Islet of Langerhans (tissue), 1 donor: Measurements from ENCODE around the gene FREM2.

Source experiments
- FAIRE-seq: peaks from one replicate; lab custom pipeline; 2011; peaks lifted over from hg19 to GRCh38; lab: Jason Lieb, UNC

The FREM2 gene

DNA sequence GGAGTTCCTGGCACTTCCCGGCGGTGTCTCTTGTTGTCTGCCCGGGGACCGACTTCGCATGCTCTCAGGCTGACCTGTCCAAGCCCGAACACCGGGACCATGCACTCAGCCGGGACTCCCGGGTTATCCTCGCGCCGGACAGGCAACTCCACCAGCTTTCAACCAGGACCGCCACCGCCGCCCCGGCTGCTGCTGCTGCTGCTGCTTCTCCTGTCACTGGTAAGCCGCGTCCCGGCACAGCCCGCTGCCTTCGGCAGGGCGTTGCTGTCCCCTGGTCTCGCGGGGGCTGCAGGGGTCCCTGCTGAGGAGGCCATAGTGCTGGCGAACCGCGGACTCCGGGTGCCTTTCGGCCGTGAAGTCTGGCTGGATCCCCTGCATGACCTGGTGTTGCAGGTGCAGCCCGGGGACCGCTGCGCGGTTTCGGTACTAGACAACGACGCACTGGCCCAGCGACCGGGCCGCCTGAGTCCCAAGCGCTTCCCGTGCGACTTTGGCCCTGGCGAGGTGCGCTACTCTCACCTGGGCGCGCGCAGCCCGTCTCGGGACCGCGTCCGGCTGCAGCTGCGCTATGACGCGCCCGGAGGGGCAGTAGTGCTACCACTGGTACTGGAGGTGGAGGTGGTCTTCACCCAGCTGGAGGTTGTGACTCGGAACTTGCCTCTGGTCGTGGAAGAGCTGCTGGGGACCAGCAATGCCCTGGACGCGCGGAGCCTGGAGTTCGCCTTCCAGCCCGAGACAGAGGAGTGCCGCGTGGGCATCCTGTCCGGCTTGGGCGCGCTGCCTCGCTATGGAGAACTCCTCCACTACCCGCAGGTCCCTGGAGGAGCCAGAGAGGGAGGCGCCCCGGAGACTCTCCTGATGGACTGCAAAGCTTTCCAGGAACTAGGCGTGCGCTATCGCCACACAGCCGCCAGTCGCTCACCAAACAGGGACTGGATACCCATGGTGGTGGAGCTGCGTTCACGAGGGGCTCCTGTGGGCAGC, 661 bp downstream of the FREM2 start:
- no peak for FAIRE-seq

DNA sequence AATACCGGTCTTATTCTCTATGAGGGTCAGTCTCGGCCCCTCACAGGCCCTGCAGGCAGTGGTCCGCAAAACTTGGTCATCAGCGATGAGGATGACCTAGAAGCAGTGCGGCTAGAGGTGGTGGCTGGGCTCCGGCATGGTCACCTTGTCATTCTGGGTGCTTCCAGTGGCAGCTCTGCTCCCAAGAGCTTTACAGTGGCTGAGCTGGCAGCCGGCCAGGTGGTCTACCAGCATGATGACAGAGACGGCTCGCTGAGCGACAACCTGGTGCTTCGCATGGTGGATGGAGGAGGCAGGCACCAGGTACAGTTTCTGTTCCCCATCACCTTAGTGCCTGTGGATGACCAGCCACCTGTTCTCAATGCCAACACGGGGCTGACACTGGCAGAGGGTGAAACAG, 1.8 kb downstream of the FREM2 start:
- FAIRE-seq: no peak

DNA sequence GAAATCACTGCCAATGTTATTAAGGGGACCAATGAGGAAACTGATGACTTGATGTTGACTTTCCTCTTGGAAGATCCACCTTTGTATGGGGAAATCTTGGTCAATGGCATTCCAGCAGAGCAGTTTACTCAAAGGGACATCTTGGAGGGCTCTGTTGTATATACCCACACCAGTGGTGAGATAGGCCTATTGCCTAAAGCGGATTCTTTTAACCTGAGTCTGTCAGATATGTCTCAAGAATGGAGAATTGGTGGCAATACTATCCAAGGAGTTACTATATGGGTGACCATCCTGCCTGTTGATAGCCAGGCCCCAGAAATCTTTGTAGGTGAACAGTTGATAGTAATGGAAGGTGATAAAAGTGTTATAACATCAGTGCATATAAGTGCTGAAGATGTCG, 3.4 kb downstream of the FREM2 start:
- FAIRE-seq: no peak

DNA sequence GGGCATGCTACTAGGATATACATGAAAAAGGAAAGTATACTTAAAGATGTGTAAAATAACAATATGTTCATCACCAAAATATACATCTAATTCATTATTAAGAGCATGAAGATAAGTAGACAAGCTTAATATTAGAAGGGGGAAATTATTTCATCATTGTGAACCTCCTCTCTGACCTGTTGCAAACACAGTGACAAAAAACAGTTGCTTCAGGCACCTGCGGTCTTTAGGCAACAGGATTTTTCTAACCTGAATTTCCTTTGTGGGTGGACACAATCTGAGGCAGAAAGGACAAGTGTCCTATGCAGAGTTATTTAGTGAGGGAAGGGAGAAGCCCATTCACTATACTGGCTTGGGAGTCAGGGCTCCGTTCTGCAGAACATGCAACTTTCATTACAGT, 6.3 kb downstream of the FREM2 start:
- FAIRE-seq: no peak

DNA sequence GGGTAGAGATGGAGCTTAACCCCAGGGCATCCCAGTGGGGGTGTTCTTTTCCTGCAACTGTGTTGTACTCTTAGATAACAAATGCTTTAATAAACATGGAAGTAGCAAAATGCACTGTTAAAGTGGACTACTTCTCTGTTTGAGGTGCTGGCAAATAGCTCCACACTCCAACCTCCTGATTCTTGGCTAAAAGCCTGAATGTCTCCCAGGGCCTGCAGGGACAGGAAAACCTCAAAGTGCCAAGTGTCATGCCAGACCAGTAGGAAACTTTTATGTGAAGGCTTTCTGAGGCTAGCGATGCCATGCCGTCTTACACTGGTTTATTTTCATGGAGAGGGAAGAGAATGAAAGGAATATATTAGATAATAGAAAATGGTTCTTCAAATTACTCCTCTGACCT, 6.8 kb downstream of the FREM2 start:
- no peak for FAIRE-seq

DNA sequence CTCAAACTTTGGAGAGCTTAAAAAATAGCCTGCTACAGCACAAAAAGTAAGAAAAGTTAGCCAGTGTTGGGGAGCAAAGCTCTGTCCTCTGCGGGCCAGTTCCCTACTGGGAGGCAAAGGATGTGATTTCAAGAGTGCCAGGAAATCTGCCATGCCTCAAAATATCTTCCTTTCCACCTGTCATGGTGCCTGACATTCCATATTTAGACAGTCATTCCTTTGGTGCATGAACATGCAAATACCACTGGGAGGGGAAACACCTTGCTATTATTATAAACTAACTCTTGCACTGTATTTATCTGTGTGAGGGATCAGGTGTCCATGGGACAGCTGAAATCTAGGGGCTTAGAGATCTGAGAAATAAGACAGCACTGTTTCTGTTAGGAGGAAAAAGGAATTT, 10.3 kb downstream of the FREM2 start:
- FAIRE-seq: no peak

DNA sequence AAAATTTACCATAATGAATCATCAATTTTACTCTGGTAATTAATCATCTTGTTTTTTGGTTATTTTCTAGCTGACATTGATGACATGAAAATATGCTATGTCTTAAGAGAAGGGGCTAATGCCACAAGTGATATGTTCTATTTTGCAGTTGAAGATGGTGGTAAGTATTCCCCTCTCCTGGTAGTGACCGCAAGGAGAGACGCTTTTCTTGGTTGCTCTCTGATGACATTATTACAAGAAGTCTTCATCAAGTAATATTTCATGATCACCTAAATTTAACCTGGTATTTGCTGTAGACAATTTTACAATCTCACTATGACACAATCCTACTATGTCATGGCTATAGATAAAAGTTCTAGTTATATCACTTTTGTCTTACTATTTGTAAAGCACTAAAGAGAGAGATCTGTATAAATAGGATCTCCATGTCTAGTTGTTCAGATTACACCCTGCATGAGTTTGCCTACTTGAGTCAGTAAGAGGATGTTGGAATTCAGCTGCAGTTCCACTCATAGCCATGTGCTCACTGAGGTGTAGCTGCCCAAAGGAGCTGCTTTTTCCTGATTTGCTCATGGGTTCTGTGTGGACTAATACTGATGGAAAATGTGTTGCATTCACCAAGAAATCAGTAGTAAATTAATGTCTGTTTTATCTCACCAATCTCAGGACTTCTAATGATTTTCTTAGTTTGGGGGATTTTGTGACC, 10.9 kb downstream of the FREM2 start:
- no peak for FAIRE-seq

DNA sequence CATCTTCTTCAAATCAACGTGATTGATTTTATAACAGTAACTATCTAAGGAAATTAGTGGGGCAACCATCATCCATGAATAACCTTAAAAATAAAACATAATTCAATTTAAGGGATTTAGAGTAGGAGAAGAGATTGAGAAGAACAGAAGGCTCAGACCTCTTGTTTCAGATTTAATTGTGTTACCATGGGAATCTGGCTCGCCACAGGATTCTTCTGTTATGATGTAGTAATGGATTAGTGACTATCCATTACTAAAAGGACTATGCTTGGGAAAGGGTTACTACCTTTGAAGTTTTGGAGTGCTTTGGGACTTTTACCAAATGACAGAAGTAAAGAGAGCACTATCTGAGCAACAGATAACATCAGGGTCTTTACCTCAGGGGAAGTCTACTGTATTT, 13.2 kb downstream of the FREM2 start:
- no peak for FAIRE-seq

DNA sequence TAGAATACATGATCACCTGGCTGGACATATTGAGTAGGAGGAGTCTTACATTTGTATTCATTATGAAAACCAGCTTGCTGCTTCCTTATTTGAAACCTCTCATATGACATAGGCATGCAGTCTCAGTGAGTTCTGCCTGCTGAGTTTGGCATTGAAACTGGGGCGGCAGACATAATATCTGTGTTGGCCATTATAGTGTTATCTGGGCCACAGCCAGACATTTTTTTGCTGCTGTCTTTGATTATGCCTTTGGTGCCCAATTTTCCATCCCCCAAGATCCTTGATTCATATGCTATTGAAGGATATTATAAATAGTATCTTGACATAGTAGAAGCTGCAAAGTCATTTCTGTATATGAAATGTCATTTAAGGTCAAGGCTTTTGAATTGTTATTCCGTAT, 15.8 kb downstream of the FREM2 start:
- FAIRE-seq: no peak

DNA sequence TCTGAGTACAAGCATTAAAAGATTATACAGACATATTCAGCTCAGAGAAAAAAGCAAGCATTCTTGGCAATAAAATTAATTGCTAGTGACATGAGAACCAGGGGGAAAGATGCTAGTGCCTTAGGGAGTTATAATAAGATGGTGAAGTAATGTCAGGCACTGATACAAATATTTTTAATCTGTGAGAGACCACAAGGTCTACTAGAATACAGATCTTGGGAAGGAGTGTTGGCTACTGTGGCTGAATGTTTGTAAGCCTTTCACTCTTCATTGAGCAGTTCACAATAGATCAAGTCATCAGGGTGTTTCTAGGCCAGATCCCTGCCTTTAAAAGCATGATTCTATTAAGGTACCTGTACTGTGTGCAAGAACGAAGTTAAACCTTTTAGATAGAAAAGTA, 16.4 kb downstream of the FREM2 start:
- FAIRE-seq: no peak

DNA sequence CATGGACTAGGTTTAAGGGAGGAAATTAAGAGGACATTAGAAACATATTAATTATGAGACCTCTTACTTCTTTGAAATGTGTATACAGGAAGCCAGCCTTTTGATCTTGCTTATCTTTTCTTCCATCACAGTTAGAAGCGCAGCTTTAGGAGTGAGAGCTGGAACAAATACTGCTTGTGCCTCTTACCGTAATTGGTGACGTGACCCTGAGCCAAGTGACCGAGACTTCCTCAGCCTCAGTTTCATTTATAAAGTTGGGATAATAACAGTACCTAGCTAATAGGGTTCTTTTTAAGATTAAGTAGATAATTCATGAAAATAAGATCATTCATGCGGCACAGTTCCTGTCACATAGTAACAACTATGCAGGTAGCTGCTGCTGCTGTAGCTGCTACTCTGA, 18.5 kb downstream of the FREM2 start:
- no peak for FAIRE-seq

DNA sequence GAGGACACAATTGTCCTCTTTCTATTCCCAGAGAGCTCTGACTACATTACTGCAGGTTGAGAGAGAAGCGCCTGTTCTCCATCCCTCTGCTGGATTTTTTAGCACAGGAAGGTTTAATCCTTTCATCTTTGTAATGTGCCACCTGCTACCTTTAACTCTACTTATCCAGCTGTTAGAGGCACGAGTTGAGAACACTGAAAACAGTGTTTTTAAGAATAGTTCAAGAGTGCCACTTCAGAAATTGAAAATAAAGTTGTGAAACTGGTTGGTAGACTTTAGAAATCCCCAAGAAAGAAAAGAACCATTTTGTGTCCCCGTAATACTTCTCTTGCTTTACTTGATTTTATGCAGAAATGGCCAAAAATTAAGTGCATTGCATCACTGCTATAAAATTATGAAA, 20.6 kb downstream of the FREM2 start:
- no peak for FAIRE-seq

DNA sequence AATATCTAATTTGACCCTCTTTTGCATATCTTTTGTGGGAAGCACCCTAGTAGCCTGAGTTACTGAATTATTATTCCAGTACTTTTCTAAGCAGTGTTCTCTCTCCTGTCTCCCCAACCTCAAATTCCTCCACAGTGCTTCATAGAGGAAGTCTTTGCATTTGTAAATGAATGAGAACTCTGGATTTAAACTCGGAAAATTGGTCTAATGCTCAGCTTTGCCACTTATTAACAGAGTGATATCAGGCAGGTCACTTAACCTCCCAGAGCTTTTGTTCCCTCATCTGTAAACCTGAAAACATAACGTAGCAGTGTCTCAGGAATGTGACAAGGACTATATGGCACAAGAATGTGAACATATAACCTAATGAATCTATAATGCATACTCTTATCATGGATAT, 26.2 kb downstream of the FREM2 start:
- FAIRE-seq: no peak

DNA sequence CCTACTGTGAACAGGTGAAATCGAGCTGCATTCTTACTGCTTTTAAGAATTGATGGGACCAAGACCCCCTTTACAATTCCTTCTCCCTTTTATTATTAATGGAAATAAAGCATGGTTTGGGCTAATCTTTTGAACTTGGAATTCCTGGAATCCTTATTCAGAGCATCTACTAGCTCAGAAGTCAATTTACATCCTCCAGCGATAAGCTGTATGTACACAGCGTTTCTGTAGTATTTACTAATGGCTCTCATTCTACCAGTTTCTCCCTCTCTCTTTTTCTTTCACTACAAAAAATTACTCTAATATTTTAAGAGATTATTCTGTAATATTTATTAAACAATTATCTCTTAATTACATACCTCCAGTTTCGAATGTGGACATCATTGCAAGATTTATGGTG, 31.5 kb downstream of the FREM2 start:
- FAIRE-seq: no peak

DNA sequence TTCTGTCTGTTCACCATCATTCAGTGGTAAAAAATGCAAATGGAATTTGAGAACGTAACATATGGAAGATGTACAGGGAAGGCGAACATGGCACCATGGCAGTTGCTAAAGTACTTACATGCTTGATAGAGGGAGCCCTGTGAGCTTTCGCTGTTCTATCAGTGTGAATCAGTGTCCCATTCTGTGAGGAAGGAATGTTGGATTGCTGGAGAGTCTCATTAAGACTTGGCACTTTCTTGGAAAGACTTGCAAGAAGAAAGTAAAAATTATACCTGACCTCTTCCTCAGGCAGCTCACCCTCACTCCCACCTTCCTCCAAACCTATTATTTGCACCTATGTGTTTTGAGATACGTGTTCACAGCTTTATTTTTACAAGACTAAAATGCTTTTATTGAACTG, 43.5 kb downstream of the FREM2 start:
- no peak for FAIRE-seq

DNA sequence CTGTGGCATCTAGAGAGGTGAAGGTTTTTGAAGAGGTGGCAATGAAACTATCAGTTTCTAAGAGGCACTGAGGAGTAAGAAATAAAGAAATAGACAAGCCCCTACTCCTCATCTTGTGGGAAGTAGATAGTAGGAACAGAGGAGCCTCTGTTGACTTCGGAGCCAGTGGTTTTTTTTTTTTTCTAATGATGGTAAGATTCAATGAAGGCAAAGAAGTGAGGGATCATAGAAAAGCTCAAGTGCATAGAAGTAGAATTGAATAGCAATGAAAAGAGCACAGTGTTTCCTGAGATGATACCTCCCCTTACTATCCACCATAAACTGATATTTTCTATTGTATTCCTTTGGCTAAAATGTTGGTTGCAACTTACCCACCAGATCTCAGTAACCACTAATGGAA, 46.3 kb downstream of the FREM2 start:
- FAIRE-seq: no peak

DNA sequence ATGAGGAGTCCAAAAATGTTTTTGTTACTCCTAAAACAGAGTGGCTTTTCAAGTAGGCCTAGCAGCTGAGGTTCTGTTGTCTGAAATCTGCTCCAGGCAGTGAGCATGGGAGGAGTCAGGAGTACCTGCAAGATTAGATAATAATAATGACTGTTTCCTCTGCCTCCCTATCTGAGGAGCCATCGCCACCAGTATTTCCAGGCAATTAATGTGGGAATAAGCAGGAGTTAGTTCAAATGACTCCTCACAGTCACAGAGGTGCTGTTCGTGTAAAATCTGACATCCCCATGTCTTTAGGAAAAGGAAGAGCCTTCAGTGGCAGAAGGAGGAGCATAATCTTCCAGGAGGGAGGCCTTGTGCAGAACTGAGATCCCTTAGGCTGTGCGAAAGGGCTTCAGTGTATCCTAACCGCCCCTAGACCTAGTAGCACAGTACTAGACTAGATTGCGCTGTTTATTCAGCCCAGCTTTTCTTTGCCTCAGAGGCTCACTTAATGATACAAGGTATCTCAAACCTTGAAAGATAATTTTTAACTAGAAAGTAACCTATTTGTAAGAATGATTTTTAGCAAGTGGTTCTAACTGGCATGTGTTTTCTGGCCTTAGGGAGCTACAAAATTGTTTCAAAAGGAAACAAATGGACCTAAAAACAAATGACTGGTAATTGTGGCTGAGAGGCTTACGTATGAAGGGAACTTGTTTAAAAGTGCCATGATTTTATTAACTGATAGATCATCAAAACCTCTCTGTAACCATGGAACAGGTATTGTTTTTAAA, 49.0 kb downstream of the FREM2 start:
- no peak for FAIRE-seq

DNA sequence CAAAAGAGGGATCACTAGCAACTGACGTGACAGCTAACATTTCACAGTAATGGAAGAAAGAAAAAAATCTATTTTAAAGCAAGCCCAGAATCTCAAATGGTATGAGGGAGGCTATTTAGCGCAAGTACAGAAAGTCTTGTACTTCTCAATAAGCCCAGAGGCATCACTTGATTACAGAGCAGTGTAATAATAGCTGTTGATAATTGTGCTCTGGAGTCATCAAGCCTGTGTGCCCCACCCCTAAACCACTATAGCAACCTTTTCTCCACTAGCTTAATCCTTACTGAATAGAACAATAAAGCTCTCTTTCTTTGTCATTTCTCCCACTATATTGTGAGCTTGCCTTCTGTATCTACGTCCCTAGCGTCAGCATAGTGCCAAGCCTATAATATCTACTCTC, 56.6 kb downstream of the FREM2 start:
- no peak for FAIRE-seq

DNA sequence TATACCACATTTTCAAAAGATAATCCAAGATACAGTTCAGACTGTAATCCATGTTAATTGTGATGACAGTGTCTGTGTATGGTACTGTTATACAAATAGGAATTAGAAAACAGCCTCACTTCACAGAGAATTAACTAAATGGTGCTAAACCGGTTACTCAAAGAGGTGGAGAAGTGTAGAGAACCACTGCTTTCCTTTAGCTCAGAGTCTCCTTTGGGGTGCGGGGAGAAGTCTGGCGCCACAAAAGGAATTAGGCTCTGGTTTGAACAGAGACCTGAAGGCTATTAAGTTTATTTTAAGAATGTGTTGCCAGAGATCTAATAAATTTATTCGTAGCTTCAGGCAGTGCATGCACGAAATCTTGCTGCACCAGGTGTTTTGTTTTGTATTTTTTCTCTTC, 65.8 kb downstream of the FREM2 start:
- FAIRE-seq: no peak

DNA sequence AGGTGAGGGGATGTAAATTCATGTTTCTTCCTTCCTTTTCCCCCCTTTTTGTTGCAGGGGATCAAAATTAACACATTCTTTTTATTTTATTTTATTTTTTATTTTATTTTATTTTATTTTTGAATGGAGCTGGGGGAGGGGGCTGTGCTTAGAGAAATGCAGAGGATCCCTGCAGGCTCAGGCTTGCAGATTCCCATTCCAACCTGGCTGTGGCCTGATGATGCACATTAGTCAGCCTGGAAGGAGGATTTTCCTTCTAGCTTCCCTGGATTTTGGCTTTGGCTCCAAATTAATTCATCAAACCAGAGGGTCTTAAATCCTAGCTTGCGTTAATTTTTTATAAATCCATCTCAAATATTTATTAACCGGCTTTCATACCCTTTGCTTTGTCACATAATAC, 67.0 kb downstream of the FREM2 start:
- no peak for FAIRE-seq

DNA sequence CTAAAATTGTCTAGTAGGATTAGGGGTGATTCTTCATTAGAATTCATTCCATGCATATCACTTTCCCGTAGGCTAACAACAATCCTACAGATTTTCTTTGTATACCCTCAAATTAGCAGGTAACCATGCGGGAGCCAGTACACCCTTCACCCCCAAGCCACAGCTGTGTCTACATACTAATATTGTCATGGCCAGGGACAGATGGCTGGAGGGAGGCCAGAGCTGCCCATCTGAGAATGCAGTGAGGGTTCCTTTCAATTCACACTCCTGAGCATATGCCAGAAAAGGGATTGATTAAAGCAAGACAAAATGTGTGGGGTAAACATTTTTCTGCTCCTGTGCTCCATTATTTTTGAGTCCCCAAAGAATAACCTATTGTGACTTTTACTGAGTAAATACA, 68.9 kb downstream of the FREM2 start:
- FAIRE-seq: no peak

DNA sequence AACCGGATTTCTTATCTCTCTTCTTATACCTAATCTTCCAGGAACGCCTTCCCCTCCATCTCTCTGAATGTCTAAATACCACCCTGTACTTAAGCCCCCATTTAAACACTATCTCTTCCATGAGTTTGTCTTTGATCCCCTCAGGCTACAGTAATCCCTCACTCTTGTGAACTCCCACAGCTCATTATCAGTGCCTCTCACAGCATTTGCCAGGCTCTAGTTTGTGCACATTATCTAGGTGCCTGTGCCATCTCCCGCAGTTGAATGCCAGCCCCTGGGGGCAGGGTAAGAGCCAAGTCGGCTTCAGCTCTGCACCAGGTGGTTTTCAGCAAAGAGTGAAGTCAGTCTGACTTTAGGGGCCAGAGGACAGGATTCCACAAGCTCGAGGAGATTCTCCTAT, 71.4 kb downstream of the FREM2 start:
- no peak for FAIRE-seq

DNA sequence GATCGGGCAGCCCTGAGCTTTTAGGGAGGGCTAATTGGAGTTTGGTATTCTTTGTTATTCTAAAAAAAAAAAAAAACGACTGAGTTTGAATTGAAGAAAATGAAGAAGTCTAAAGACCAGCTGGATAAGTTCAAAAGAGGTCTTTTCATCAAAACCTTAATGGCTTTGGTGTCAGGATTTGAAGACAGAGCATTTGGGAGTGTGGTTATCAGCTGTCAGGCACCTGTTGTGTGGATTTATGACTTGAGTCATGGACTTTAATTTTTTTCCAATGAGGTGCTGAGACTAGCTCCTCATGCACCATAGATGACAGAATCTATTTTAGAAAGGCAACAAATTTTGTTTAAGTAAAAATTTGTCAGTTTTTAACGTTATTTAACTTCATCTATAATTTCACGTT, 72.5 kb downstream of the FREM2 start:
- no peak for FAIRE-seq
